GM12878 (cell line): ENCODE measurements around the gene LRRC55. TPM values are rescaled to one million over a fixed set of nuclear protein-coding genes. Genes with fewer than 3 reads are reported as not detected.

Experiments
- ATAC-seq: fragments of 200-7000 bp; cut with Tn5 transposase; 3 replicates; pipeline ENCODE4 v1.9.1; 2020; ENCODE audit warnings: mild to moderate bottlenecking, moderate library complexity
- BruUV-seq: library from RNA; stranded (reverse); fragments of 400-500 nt; replicated peaks from 2 replicates; lab custom pipeline; 2021; lab: Mats Ljungman, UMichigan
- CTCF ChIA-PET: fragments of 300-600 bp; sonication (Branson Sonifier 250); formaldehyde crosslinking; extraction: SDS; loops from one replicate; lab custom pipeline; 2021; ENCODE audit warnings: inconsistent platforms; lab: Yijun Ruan, JAX
- POLR2A ChIA-PET: fragments of 350-600 bp; formaldehyde crosslinking; extraction: SDS; loops from one replicate; lab custom pipeline; 2021; ENCODE audit warnings: inconsistent platforms; lab: Charles Lee
- RAD21 ChIA-PET: fragments of 300-600 bp; sonication (Branson Sonifier 250); formaldehyde crosslinking; loops from one replicate; lab custom pipeline; 2023; ENCODE audit warnings: antibody characterized with exemption; ENCODE audit not compliant: unreplicated experiment; lab: Charles Lee
- SMC1A ChIA-PET: fragments of 300-600 bp; sonication (Branson Sonifier 250); formaldehyde crosslinking; loops from one replicate; lab custom pipeline; 2023; ENCODE audit not compliant: unreplicated experiment, uncharacterized antibody; lab: Charles Lee
- DNase-seq: peaks from one replicate; pipeline ENCODE4 v3.0.0-alpha.2; 2011; ENCODE audit warnings: low read depth, low spot score
- FAIRE-seq: peaks from 3 replicates; lab custom pipeline; 2011; peaks lifted over from hg19 to GRCh38; lab: Jason Lieb, UNC
- H2AFZ ChIP-seq: 2 replicates; pipeline ENCODE4 v1.6.0; 2011; ENCODE audit warnings: low read depth, low read length, control low read depth; ENCODE audit not compliant: control insufficient read depth
- H3K27ac ChIP-seq: 2 replicates; pipeline ENCODE4 v1.5.1; 2011; ENCODE audit warnings: control low read depth; ENCODE audit not compliant: control insufficient read depth, insufficient read depth
- H3K27me3 ChIP-seq, 2 experiments: replicated peaks in 1 of 2; 2 replicates each; pipeline versions ENCODE4 v1.6.0 to v1.6.1; 2011; ENCODE audit warnings: low read length in 1 of 2; ENCODE audit not compliant: control insufficient read depth in 2 of 2, insufficient read depth in 2 of 2
- H3K36me3 ChIP-seq, 2 experiments: 2 replicates each; pipeline ENCODE4 v1.5.1; 2011; ENCODE audit warnings: low read length in 1 of 2; ENCODE audit not compliant: control insufficient read depth in 2 of 2, insufficient read depth in 2 of 2
- H3K4me1 ChIP-seq: 2 replicates; pipeline ENCODE4 v1.6.1; 2011; ENCODE audit warnings: mild to moderate bottlenecking, low read length, moderate library complexity, mixed read lengths; ENCODE audit not compliant: control insufficient read depth, insufficient read depth
- H3K4me2 ChIP-seq: 2 replicates; pipeline ENCODE4 v1.6.0; 2011; ENCODE audit warnings: control low read depth; ENCODE audit not compliant: control insufficient read depth, insufficient read depth
- H3K4me3 ChIP-seq: fragments of 200-600 bp; sonication (generic); 2 replicates; pipeline ENCODE4 v1.5.1; 2016
- H3K79me2 ChIP-seq: 2 replicates; pipeline ENCODE4 v1.6.0; 2011; ENCODE audit warnings: low read length; ENCODE audit not compliant: control insufficient read depth, insufficient read depth
- H3K9ac ChIP-seq: 2 replicates; pipeline ENCODE4 v1.8.0; 2011; ENCODE audit warnings: low read length, control low read depth, mixed read lengths; ENCODE audit not compliant: control insufficient read depth, insufficient read depth
- H3K9me3 ChIP-seq: replicated peaks from 3 replicates; pipeline ENCODE4 v1.5.1; 2011; ENCODE audit warnings: mild to moderate bottlenecking, low read length; ENCODE audit not compliant: control insufficient read depth, insufficient read depth
- H4K20me1 ChIP-seq: 2 replicates; pipeline ENCODE4 v1.6.0; 2011; ENCODE audit not compliant: control insufficient read depth, insufficient read depth
- CBX5 ChIP-seq: sonication (generic); IDR thresholded peaks from 2 replicates; pipeline ENCODE4 v1.6.1; 2016; ENCODE audit warnings: low read depth, moderate library complexity, mild to moderate bottlenecking, inconsistent platforms
- CEBPB ChIP-seq, 2 experiments: fragments of 150-350 bp in 1 of 2; IDR thresholded peaks; 2 replicates each; pipeline ENCODE4 v1.6.1; 2012 to 2014; ENCODE audit warnings: low read depth in 2 of 2, low read length in 2 of 2, borderline replicate concordance in 1 of 2, inconsistent platforms in 1 of 2
- ESRRA ChIP-seq: IDR thresholded peaks from 2 replicates; pipeline ENCODE4 v1.6.1; 2012; ENCODE audit warnings: mild to moderate bottlenecking, low read length, improper control_type of control experiment
- JUND ChIP-seq: IDR thresholded peaks from 2 replicates; pipeline ENCODE4 v1.6.1; 2012; ENCODE audit warnings: low read depth, mild to moderate bottlenecking, low read length, improper control_type of control experiment, moderate library complexity
- KAT2A ChIP-seq: conservative IDR thresholded peaks from 2 replicates; pipeline ENCODE4 v1.6.1; 2011; ENCODE audit warnings: low read depth, low read length; ENCODE audit not compliant: control insufficient read depth
- KDM1A ChIP-seq: fragments of 200-600 bp; sonication (generic); IDR thresholded peaks from 2 replicates; pipeline ENCODE4 v1.6.1; 2016; ENCODE audit warnings: borderline replicate concordance
- PBX3 ChIP-seq: IDR thresholded peaks from 2 replicates; pipeline ENCODE4 v1.6.1; 2011; ENCODE audit warnings: mild to moderate bottlenecking, low read depth, low read length, moderate library complexity; ENCODE audit not compliant: insufficient replicate concordance
- PRDM15 ChIP-seq: fragments of 450-650 bp; formaldehyde crosslinking; IDR thresholded peaks from 2 replicates; pipeline ENCODE4 v1.4.0; 2020; ENCODE audit warnings: mild to moderate bottlenecking, moderate library complexity
- RAD21 ChIP-seq: IDR thresholded peaks from 2 replicates; pipeline ENCODE4 v1.6.1; 2011; ENCODE audit warnings: mild to moderate bottlenecking, low read depth, low read length, moderate library complexity; ENCODE audit not compliant: insufficient read depth
- RBBP5 ChIP-seq: fragments of 200-600 bp; sonication (generic); conservative IDR thresholded peaks from 2 replicates; pipeline ENCODE4 v1.6.1; 2016
- RCOR1 ChIP-seq: conservative IDR thresholded peaks from 2 replicates; pipeline ENCODE4 v1.6.1; 2012; ENCODE audit warnings: low read depth, low read length, improper control_type of control experiment
- SMAD1 ChIP-seq: fragments of 450-650 bp; IDR thresholded peaks from 2 replicates; pipeline ENCODE4 v1.6.1; 2018; ENCODE audit warnings: mild to moderate bottlenecking, low read depth; ENCODE audit not compliant: partially characterized antibody
- SUZ12 ChIP-seq: fragments of 200-600 bp; sonication (generic); IDR thresholded peaks from one replicate; pipeline ENCODE4 v1.6.1; 2018; ENCODE audit warnings: antibody characterized with exemption, mild to moderate bottlenecking; ENCODE audit not compliant: unreplicated experiment
- WGBS: methylation state at CpG from one replicate; pipeline ENCODE4 v1.1.6; 2016; ENCODE audit warnings: low lambda C conversion rate; ENCODE audit not compliant: insufficient replicate concordance, insufficient coverage; ENCODE audit errors: missing lambda C conversion rate; 5-methylcytosine and 5-hydroxymethylcytosine counted together
- in situ Hi-C: fragments of 300-500 bp; cut with MboI; formaldehyde crosslinking; loops from 9 replicates; pipeline ENCODE4 v1.14.3; 2018; ENCODE audit warnings: mixed read lengths
- intact Hi-C: fragments of 100-400 bp; cut with micrococcal nuclease; formaldehyde crosslinking; loops from one replicate; pipeline ENCODE4 v1.14.2; 2022; ENCODE audit not compliant: unreplicated experiment
- polyA plus RNA-seq, 11 experiments: library from polyadenylated mRNA; depleted of rRNA in 4 of 11; unstranded in 6 of 11; stranded (reverse) in 5 of 11; fragments of >200 nt; fragmentation: Nextera tagmentation in 4 of 11; fragmentation: Illumina TruSeq in 1 of 11; extraction: Ambion mirVana in 4 of 11; extraction: Trizol in 1 of 11; gene quantifications; 1 replicate in 1 of 11; 2 replicates in 10 of 11; pipeline versions ENCODE4 v1.2.1 to v1.2.3, GENCODE V29; 2011 to 2016; ENCODE audit warnings: inconsistent platforms in 2 of 11, missing spikeins in 2 of 11, low read depth in 1 of 11
- total RNA-seq, 4 experiments: library from RNA; depleted of rRNA in 3 of 4; stranded (reverse); fragments of >200 nt in 3 of 4; fragmentation: Illumina TruSeq in 1 of 4; extraction: Trizol in 1 of 4; gene quantifications; 2 replicates each; pipeline versions ENCODE4 v1.2.1 to v1.2.3, GENCODE V29; 2013 to 2021
- TF ChIP-seq, protein P1 (sequence below): fragments of 450-650 bp; formaldehyde crosslinking; IDR thresholded peaks from 2 replicates; pipeline ENCODE4 v1.5.0; 2022; ENCODE audit warnings: mild to moderate bottlenecking, missing genetic modification characterization
- TF ChIP-seq, protein P2 (sequence below): fragments of 450-650 bp; IDR thresholded peaks from 2 replicates; pipeline ENCODE4 v1.6.1; 2016; ENCODE audit warnings: mild to moderate bottlenecking

The LRRC55 gene
- total and polyA plus RNA-seq, 10 of the 15 experiments (the other 5 are each of a cell fraction or from before 2014, with no cell fraction given), result 0.01 to 0.04 TPM; not detected in 8

DNA sequence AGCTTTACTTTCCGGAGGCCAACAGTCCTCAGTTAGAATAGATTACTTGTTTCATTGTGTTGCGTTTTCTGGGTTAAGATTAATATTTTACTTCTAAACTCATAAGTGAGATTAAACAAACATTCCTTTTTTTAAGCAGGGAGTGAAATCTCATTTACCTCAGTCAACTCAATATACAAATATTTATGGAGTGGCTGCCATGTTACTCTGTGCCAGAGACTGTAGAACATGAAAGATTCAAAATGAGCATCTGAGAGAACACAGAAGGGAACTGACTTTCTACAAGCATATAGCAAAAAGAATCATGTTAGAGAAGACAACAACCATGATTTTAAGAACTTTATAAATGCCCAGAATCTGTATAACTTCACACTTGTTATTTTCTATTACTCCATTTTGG lies 3.4 kb upstream of the LRRC55 start:
- H3K27ac ChIP-seq, result no peak overlapping the region
- no TSS peak for BruUV-seq
- no peaks in the 10 kb centered on the region for H3K9me3 ChIP-seq
- H4K20me1 ChIP-seq, result no peaks in the 10 kb centered on the region
- no peaks in the 10 kb centered on the region for H3K79me2 ChIP-seq
- no peaks in the 10 kb centered on the region; a peak in 3 of 4 replicates for H3K27me3 ChIP-seq
- DNase-seq (no peak), ATAC-seq (no peak), FAIRE-seq (no peak)
- in situ Hi-C loops, result no loop called here
- intact Hi-C loops, result loop anchor here (10.0 kb wide), 1 partner anchor 54 kb away; no protein-coding TSS in a partner anchor
- ChIA-PET SMC1A (no interaction called here), POLR2A (no interaction called here), RAD21 (no interaction called here), CTCF (no interaction called here)
- no peak overlapping the region for H3K9ac ChIP-seq
- no peak overlapping the region for H2AFZ ChIP-seq
- no peak overlapping the region for H3K4me3 ChIP-seq
- H3K4me1 ChIP-seq, result no peaks in the 10 kb centered on the region
- 38% methylated on average over 2 of the region's 2 CpGs for WGBS
- no peaks in the 10 kb centered on the region for H3K36me3 ChIP-seq
- no peak overlapping the region for H3K4me2 ChIP-seq
- TF ChIP-seq, protein P1, sequence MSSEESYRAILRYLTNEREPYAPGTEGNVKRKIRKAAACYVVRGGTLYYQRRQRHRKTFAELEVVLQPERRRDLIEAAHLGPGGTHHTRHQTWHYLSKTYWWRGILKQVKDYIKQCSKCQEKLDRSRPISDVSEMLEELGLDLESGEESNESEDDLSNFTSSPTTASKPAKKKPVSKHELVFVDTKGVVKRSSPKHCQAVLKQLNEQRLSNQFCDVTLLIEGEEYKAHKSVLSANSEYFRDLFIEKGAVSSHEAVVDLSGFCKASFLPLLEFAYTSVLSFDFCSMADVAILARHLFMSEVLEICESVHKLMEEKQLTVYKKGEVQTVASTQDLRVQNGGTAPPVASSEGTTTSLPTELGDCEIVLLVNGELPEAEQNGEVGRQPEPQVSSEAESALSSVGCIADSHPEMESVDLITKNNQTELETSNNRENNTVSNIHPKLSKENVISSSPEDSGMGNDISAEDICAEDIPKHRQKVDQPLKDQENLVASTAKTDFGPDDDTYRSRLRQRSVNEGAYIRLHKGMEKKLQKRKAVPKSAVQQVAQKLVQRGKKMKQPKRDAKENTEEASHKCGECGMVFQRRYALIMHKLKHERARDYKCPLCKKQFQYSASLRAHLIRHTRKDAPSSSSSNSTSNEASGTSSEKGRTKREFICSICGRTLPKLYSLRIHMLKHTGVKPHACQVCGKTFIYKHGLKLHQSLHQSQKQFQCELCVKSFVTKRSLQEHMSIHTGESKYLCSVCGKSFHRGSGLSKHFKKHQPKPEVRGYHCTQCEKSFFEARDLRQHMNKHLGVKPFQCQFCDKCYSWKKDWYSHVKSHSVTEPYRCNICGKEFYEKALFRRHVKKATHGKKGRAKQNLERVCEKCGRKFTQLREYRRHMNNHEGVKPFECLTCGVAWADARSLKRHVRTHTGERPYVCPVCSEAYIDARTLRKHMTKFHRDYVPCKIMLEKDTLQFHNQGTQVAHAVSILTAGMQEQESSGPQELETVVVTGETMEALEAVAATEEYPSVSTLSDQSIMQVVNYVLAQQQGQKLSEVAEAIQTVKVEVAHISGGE (CRISPR knock-in tag), result no peak
- TF ChIP-seq RAD21 (no peak), SUZ12 (no peak), SMAD1 (no peak), KDM1A (no peak), RBBP5 (no peak), CBX5 (no peak), JUND (no peak), KAT2A (no peak), PBX3 (no peak), RCOR1 (no peak), ESRRA (no peak), PRDM15 (CRISPR knock-in tag) (no peak), CEBPB (IDR thresholded peaks at IDR 0.05; ENCODE audit: borderline replicate concordance in 1 of 2, low read depth in 2 of 2, low read length in 2 of 2) (no peak)
- TF ChIP-seq, protein P2, sequence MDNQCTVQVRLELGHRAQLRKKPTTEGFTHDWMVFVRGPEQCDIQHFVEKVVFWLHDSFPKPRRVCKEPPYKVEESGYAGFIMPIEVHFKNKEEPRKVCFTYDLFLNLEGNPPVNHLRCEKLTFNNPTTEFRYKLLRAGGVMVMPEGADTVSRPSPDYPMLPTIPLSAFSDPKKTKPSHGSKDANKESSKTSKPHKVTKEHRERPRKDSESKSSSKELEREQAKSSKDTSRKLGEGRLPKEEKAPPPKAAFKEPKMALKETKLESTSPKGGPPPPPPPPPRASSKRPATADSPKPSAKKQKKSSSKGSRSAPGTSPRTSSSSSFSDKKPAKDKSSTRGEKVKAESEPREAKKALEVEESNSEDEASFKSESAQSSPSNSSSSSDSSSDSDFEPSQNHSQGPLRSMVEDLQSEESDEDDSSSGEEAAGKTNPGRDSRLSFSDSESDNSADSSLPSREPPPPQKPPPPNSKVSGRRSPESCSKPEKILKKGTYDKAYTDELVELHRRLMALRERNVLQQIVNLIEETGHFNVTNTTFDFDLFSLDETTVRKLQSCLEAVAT, result no peak
